CD14-positive monocyte (primary cell): Measurements from ENCODE around the gene SEMA6D. TPM values are rescaled to one million over a fixed set of nuclear protein-coding genes. Genes with fewer than 3 reads are reported as not detected.

Experiments
- DNase-seq, 3 donors: peaks; one replicate each; pipeline ENCODE4 v3.0.0-alpha.2; 2011 to 2022
- H2AFZ ChIP-seq: 2 replicates; pipeline ENCODE4 v1.6.0; 2012; ENCODE audit warnings: mild to moderate bottlenecking, low read depth, low read length, inconsistent platforms; ENCODE audit not compliant: insufficient read depth, poor library complexity, severe bottlenecking
- H3K27ac ChIP-seq, 2 donors: 1 replicate in 1 of 2; 2 replicates in 1 of 2; pipeline ENCODE4 v1.5.1; 2012 to 2013; ENCODE audit warnings: low read length in 2 of 2, control low read depth in 1 of 2, inconsistent platforms in 1 of 2, low read depth in 1 of 2, mild to moderate bottlenecking in 1 of 2
- H3K27me3 ChIP-seq, 2 donors: one replicate each; pipeline versions ENCODE4 v1.6.0 to v1.6.1; 2011 to 2013; ENCODE audit warnings: low read length in 2 of 2; ENCODE audit not compliant: control insufficient read depth in 2 of 2, insufficient read depth in 2 of 2
- H3K36me3 ChIP-seq, 2 donors: replicated peaks in 1 of 2; 1 replicate in 1 of 2; 2 replicates in 1 of 2; pipeline versions ENCODE4 v1.5.1 to v1.6.1; 2012 to 2013; ENCODE audit warnings: low read length in 2 of 2, control low read depth in 1 of 2, inconsistent platforms in 1 of 2, mild to moderate bottlenecking in 1 of 2; ENCODE audit not compliant: insufficient read depth in 2 of 2, control insufficient read depth in 1 of 2
- H3K4me1 ChIP-seq, 2 donors: 1 replicate in 1 of 2; 2 replicates in 1 of 2; pipeline versions ENCODE4 v1.5.1 to v1.6.1; 2012 to 2013; ENCODE audit warnings: low read length in 2 of 2, control low read depth in 1 of 2, inconsistent platforms in 1 of 2, mild to moderate bottlenecking in 1 of 2, moderate library complexity in 1 of 2; ENCODE audit not compliant: insufficient read depth in 2 of 2, control insufficient read depth in 1 of 2
- H3K4me2 ChIP-seq: replicated peaks from 2 replicates; pipeline ENCODE3; 2012; ENCODE audit warnings: low read length, moderate library complexity, mild to moderate bottlenecking; ENCODE audit not compliant: poor library complexity, severe bottlenecking; ENCODE audit errors: extremely low read depth
- H3K4me3 ChIP-seq, 3 experiments: fragments of 200-600 bp in 1 of 3; sonication (generic) in 1 of 3; replicated peaks in 1 of 3; 1 replicate in 2 of 3; 2 replicates in 1 of 3; pipeline ENCODE4 v1.5.1; 2011 to 2013; ENCODE audit warnings: low read length in 3 of 3, mild to moderate bottlenecking in 3 of 3, control low read depth in 2 of 3, low read depth in 2 of 3, inconsistent platforms in 1 of 3, moderate library complexity in 1 of 3
- H3K79me2 ChIP-seq: 2 replicates; pipeline ENCODE4 v1.6.0; 2012; ENCODE audit warnings: mild to moderate bottlenecking, control low read depth, inconsistent platforms, low read length, moderate library complexity; ENCODE audit not compliant: insufficient read depth
- H3K9ac ChIP-seq: 2 replicates; pipeline ENCODE4 v1.6.0; 2017; ENCODE audit warnings: low read length, mild to moderate bottlenecking; ENCODE audit not compliant: insufficient read depth, poor library complexity, severe bottlenecking
- H3K9me3 ChIP-seq, 2 donors: replicated peaks in 1 of 2; 1 replicate in 1 of 2; 2 replicates in 1 of 2; pipeline versions ENCODE4 v1.5.1 to v1.6.1; 2012 to 2013; ENCODE audit warnings: low read length in 2 of 2, control low read depth in 1 of 2; ENCODE audit not compliant: control insufficient read depth in 1 of 2, insufficient read depth in 1 of 2
- H4K20me1 ChIP-seq: 2 replicates; pipeline ENCODE4 v1.6.0; 2012; ENCODE audit warnings: mild to moderate bottlenecking, low read length, control low read depth, moderate library complexity; ENCODE audit not compliant: insufficient read depth
- H3K27ac Mint-ChIP-seq, 7 donors: one replicate each; pipeline ENCODE4 v1.8.0; 2020; ENCODE audit warnings: mild to moderate bottlenecking in 7 of 7, mixed read lengths in 7 of 7, moderate library complexity in 6 of 7, inconsistent platforms in 2 of 7
- H3K27me3 Mint-ChIP-seq, 3 donors: one replicate each; pipeline ENCODE4 v1.8.0; 2021 to 2022; ENCODE audit warnings: low read depth in 3 of 3, mild to moderate bottlenecking in 3 of 3, mixed read lengths in 3 of 3, moderate library complexity in 3 of 3, inconsistent platforms in 1 of 3
- H3K36me3 Mint-ChIP-seq, 2 donors: one replicate each; pipeline ENCODE4 v1.8.0; 2020; ENCODE audit warnings: mixed read lengths in 2 of 2, inconsistent platforms in 1 of 2, mild to moderate bottlenecking in 1 of 2
- H3K4me1 Mint-ChIP-seq: one replicate; pipeline ENCODE4 v1.8.0; 2020; ENCODE audit warnings: mild to moderate bottlenecking, mixed read lengths
- H3K4me3 Mint-ChIP-seq, 2 donors: one replicate each; pipeline ENCODE4 v1.8.0; 2020; ENCODE audit warnings: mild to moderate bottlenecking in 2 of 2, mixed read lengths in 2 of 2, moderate library complexity in 1 of 2
- H3K9me3 Mint-ChIP-seq, 7 donors: one replicate each; pipeline ENCODE4 v1.8.0; 2020 to 2022; ENCODE audit warnings: mixed read lengths in 7 of 7, mild to moderate bottlenecking in 6 of 7, moderate library complexity in 6 of 7, inconsistent platforms in 2 of 7
- CTCF ChIP-seq: fragments of 200-600 bp; IDR thresholded peaks from one replicate; pipeline ENCODE4 v1.8.0; 2022; ENCODE audit warnings: antibody characterized with exemption, mild to moderate bottlenecking
- WGBS: methylation state at CpG from one replicate; pipeline ENCODE4 v1.1.5; 2013; ENCODE audit warnings: missing lambda C conversion rate; ENCODE audit not compliant: insufficient coverage; 5-methylcytosine and 5-hydroxymethylcytosine counted together
- intact Hi-C, 2 donors: fragments of 100-400 bp; cut with micrococcal nuclease; formaldehyde crosslinking; loops; one replicate each; pipeline versions ENCODE4 v1.15.0 to v1.15.1; 2023
- polyA plus RNA-seq, 3 donors: library from polyadenylated mRNA; depleted of rRNA in 1 of 3; unstranded in 2 of 3; stranded (reverse) in 1 of 3; fragments of 300-500 nt in 2 of 3; fragments of >200 nt in 1 of 3; fragmentation: Illumina TruSeq in 2 of 3; gene quantifications; 1 replicate in 2 of 3; 2 replicates in 1 of 3; pipeline ENCODE4 v1.2.3, GENCODE V29; 2012 to 2021

Gene SEMA6D
- polyA plus RNA-seq, 3 donors, result not detected

- no peaks in the 10 kb centered on the region for H3K9me3 ChIP-seq
- Mint-ChIP-seq H3K9me3 (peaks cover 0 to 2% (median 0%) of the 10 kb centered on the region in 7 donors), H3K36me3 (no peaks in the 10 kb centered on the region), H3K4me3 (no peak overlapping the region), H3K27ac (no peak overlapping the region), H3K27me3 (peaks cover 0 to 4% (median 1%) of the 10 kb centered on the region in 3 donors), H3K4me1 (no peaks in the 10 kb centered on the region)
- no peak overlapping the region for H3K9ac ChIP-seq
- intact Hi-C loops, result no loop called here
- H3K4me2 ChIP-seq, result no peak overlapping the region
- TF ChIP-seq CTCF, result no peak
- H3K4me1 ChIP-seq, result no peaks in the 10 kb centered on the region
- no peaks in the 10 kb centered on the region for H4K20me1 ChIP-seq
- no peak overlapping the region for H3K27ac ChIP-seq
- H3K36me3 ChIP-seq, result no peaks in the 10 kb centered on the region
- H3K27me3 ChIP-seq, result no peaks in the 10 kb centered on the region
- no peak overlapping the region for H3K4me3 ChIP-seq
- no peak overlapping the region for H2AFZ ChIP-seq
- H3K79me2 ChIP-seq, result no peaks in the 10 kb centered on the region
- WGBS, result no CpG with 5 or more reads among the region's 2 CpGs
- DNase-seq, result no peak
Observed at GRCh38 chr15:47806008-47806407, 88.7 kb downstream of the SEMA6D start.

- no peaks in the 10 kb centered on the region for H3K4me1 Mint-ChIP-seq
- Histone ChIP-seq H3K4me3 (no peak overlapping the region), H3K9ac (no peak overlapping the region), H3K36me3 (no peaks in the 10 kb centered on the region), H3K79me2 (no peaks in the 10 kb centered on the region), H3K9me3 (no peaks in the 10 kb centered on the region), H3K4me1 (no peaks in the 10 kb centered on the region), H3K4me2 (no peak overlapping the region), H3K27ac (no peak overlapping the region), H4K20me1 (no peaks in the 10 kb centered on the region), H3K27me3 (no peaks in the 10 kb centered on the region), H2AFZ (no peak overlapping the region)
- no peak for TF ChIP-seq CTCF
- no peak for DNase-seq
- no peaks in the 10 kb centered on the region for H3K36me3 Mint-ChIP-seq
- intact Hi-C loops, result no loop called here
- no peak overlapping the region for H3K27ac Mint-ChIP-seq
- H3K4me3 Mint-ChIP-seq, result no peak overlapping the region
- 0% methylated on average over 1 of the region's 1 CpG for WGBS
- peaks cover 0 to 3% (median 0%) of the 10 kb centered on the region in 3 donors for H3K27me3 Mint-ChIP-seq
- H3K9me3 Mint-ChIP-seq, result peaks cover 0 to 2% (median 0%) of the 10 kb centered on the region in 7 donors
Observed at GRCh38 chr15:47811172-47811571, 93.9 kb downstream of the SEMA6D start.
